OCI-LY1 (cell line): ENCODE data around the gene EVI5L.

Experiments used
- CTCF ChIP-seq: fragments of 200-600 bp; sonication (generic), shearing (Covaris generic); IDR thresholded peaks from 2 replicates; pipeline ENCODE4 v1.5.1; 2017; ENCODE audit warnings: mild to moderate bottlenecking, antibody characterized with exemption, low read length, moderate library complexity, mixed read lengths
- EZH2 ChIP-seq: fragments of 200-600 bp; sonication (generic), shearing (Covaris generic); IDR thresholded peaks from 2 replicates; pipeline ENCODE4 v1.8.0; 2017; ENCODE audit warnings: borderline replicate concordance, mixed run types, mild to moderate bottlenecking, antibody characterized with exemption, low read length, moderate library complexity, mixed read lengths

- TF ChIP-seq CTCF (no peak), EZH2 (no peak)
These were observed 15.6 kb downstream of the EVI5L start for GRCh38 chr19:7845390-7846154.
